NCI-H82 treated with DMSO at 0.1 percent for 48 hours (cell line): ENCODE data around the gene ICAM4.
"Not testable (repeated sequence)": the region's sequence is repeated elsewhere in the genome, so short reads cannot be mapped to it uniquely, and the experiment has no call there.

ENCODE experiments used
- DNase-seq: peaks from one replicate; lab custom pipeline; 2025; ENCODE audit not compliant: unreplicated experiment; lab: John Stamatoyannopoulos, UW

ICAM4 gene, protein sequence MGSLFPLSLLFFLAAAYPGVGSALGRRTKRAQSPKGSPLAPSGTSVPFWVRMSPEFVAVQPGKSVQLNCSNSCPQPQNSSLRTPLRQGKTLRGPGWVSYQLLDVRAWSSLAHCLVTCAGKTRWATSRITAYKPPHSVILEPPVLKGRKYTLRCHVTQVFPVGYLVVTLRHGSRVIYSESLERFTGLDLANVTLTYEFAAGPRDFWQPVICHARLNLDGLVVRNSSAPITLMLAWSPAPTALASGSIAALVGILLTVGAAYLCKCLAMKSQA

DNA sequence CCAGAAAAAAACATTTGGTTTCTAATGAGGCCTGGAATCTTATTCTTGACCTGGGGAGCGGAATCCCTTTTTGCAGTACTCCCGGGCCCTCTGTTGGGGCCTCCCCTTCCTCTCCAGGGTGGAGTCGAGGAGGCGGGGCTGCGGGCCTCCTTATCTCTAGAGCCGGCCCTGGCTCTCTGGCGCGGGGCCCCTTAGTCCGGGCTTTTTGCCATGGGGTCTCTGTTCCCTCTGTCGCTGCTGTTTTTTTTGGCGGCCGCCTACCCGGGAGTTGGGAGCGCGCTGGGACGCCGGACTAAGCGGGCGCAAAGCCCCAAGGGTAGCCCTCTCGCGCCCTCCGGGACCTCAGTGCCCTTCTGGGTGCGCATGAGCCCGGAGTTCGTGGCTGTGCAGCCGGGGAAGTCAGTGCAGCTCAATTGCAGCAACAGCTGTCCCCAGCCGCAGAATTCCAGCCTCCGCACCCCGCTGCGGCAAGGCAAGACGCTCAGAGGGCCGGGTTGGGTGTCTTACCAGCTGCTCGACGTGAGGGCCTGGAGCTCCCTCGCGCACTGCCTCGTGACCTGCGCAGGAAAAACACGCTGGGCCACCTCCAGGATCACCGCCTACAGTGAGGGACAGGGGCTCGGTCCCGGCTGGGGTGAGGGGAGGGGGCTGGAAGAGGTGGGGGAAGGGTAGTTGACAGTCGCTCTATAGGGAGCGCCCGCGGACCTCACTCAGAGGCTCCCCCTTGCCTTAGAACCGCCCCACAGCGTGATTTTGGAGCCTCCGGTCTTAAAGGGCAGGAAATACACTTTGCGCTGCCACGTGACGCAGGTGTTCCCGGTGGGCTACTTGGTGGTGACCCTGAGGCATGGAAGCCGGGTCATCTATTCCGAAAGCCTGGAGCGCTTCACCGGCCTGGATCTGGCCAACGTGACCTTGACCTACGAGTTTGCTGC lies at the start of gene ICAM4:
Gene ICAM4, plus strand, starts transcription at position 153 of the 935 bp plus-strand sequence. Its CDS starts 58 bp downstream, at position 211.
- no peak for DNase-seq

DNA sequence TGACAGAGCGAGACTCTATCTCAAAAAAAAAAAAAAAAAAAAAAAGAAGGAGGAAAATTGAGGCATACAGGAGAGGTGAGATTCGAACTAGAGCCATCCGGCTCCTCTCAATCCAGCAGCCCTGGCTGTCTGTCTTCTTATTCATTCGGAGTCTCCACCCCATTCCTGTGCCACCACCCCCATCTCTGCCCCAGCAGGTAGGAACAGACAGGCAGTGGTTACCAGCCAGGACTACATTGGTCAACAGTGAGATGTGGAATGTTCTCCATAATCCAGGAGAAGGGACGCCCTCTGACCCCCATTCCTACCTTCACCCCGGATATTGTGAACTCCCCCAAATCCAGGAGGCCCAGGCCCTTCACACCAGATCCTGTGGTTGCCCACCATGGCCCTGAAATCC lies 49.1 kb upstream of the ICAM4 start:
- no peak for DNase-seq

DNA sequence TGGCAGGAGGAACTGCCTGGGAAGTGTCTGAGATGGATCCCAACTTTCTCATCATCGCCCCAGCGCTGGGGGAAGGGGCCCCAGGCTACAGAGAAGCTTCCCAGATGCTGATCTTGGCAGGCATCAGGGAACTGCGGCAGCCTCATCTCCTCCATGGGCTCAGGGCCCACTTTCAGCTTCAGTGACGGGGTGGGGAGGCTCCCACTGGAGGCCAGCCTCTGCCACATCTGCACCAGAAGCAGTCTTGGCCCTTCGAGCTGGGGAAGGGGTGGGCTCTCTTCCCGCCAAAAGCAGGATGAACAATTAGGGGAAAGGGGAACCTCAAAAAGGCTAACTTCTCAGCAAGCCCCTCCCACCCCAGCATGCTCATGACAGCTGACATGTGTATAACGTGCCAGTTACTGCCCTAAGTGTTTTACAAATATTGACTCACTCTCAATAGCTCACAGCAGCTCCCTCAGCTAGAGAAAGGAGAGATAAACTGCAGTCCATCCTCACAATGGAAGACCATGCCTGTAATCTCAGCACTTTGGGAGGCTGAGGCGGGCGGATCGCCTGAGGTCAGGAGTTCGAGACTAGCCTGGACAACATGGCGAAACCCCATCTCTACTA lies 48.5 kb upstream of the ICAM4 start:
- no peak for DNase-seq

DNA sequence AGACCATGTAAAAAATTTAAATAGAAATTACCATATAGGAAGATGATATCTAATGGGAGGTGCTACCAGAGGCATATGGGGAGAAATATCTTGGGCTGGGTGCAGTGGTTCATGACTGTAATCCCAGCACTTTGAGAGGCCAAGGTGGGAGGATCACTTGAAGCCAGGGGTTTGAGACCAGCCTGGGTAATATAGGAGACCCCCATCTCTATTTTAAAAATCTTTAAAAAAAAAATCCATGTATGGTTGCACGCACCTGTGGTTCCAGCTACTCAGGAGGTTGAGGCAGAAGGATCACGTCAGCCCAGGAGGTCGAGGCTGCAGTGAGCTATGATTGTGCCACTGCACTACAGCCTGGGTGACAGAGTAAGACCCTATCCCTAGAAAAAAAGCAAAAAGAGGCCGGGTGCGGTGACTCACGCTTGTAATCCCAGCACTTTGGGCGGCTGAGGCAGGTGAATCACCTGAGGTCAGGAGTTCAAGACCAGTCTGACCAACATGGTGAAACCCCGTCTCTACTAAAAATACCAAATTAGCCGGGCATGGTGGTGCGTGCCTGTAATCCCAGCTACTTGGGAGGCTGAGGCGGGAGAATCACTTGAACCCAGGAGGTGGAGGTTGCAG lies 44.8 kb upstream of the ICAM4 start:
- not testable (repeated sequence) for DNase-seq

DNA sequence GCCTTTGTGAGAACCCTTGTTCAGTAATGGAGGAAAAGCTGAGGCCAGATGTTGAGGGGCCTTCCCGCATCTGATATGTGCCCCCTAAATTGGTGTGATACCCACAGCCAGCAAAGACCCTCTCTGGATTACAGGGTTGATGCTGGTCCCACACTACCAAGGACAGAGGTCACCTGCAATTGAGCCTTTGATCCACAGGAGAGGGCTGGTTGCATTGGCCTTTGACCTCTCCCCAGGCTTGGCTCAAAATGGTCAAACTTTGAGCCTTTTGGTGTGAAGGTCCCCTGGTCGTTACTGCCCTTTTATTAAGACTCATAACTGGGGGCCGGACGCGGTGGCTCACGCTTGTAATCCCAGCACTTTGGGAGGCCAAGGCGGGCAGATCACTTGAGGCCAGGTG lies 43.1 kb upstream of the ICAM4 start:
- DNase-seq = no peak

DNA sequence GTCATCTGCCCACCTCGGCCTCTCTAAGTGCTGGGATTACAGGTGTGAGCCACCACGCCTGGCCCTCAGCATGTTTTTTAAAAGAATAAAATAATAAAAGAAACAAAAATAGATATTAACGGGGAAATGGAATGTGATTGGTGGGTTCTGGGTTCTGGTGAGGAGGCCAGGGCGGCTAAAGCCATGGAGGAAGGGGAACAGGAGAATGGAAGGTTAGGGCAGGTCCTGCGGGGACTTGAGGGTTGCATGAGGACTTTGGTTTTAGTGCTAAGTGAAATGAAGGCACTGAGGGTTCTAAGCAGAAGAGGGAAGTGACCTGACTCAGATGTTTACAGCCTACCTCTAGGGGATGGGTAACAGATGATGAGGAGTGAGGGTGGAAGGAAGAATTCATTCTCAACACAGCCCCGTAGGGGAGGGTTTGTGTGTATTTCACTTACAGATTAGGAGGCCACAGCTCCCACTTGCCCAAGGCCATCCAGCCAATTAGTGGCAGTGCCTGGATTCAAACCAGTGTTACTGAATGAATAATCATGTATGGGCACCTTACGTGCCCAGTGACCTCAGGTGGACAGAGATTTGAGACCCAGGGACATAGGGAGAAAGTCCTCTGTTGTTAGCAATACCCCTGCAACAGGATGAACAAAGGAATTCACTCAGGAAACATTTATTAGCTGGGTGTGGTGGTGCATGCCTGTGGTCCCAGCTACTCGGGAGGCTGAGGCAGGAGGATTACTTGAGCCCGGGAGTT lies 41.4 kb upstream of the ICAM4 start:
- DNase-seq = no peak

DNA sequence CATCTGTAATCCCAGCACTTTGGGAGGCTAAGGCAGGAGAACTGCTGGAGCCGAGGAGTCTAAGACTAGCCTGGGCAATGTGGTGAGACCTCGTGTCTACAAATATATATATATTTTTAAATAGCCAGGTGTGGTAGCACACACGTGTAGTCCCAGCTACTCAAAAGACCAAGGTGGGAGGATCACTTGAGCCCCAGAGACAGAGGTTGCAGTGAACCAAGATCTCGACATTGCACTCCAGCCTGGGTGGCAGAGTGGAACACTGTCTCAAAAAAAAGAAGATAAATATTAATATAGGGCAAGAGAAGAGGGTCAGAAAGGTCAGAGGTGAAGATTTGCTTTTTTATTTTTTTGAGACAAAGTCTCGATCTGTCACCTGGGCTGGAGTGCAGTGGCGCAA lies 40.2 kb upstream of the ICAM4 start:
- no peak for DNase-seq

DNA sequence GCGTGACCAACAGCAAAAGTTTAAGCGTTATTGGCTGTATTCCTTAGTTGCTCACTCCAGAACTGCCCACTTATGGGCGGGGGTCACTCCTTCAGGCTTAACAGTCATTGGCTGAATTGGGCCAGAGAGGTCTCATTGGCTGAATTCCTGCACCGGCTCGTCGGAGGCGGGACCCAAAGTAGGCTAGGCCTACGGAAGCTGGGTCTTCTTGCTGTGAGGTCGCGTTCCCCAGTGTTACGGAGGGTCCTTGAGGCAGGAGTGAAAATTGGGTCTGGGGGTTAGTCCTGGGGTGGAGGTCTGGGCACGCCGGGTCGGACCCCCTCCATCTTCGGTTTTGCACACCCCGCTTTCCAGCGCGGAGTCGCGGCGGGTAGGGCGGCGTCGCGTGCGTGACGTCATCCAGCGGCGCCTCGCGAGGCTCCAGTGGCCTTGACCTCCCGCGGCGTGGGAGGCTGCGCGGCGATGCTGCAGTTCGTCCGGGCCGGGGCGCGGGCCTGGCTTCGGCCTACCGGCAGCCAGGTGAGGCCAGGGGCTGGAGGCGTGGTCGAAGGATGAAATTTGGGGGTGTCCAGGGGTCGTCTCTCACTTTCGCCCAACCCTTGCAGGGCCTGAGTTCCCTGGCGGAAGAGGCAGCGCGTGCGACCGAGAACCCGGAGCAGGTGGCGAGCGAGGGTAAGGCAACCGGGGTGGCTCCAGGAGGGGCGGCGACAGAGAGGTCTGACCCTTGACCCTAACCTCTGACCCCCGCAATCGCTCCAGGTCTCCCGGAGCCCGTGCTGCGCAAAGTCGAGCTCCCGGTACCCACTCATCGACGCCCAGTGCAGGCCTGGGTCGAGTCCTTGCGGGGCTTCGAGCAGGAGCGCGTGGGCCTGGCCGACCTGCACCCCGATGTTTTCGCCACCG lies 34.7 kb upstream of the ICAM4 start, which contains the start of gene MRPL4:
Gene MRPL4, plus strand, starts transcription at position 423 of the 903 bp plus-strand sequence. Its CDS starts 40 bp downstream, at position 463.
- DNase-seq = peak; percentile 95

DNA sequence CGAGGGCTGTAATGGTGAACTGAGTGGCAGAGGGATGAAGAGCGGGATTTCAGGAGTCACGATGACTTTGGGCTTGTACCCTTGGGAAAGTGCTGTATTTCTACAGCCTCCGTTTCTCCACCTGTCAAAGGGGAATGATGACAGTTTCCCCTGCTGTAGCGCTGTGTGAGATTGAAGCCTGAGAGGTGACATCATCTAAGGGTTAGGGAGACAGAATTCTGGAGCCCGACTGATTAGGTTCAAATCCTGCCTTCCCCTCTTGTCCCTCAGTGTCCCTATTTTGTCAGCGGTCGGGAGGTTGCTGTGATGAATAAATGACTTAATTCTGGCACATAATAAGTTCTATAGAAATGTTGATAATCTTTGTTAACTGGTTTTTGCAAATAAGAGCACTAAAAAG lies 34.0 kb upstream of the ICAM4 start:
- no peak for DNase-seq

DNA sequence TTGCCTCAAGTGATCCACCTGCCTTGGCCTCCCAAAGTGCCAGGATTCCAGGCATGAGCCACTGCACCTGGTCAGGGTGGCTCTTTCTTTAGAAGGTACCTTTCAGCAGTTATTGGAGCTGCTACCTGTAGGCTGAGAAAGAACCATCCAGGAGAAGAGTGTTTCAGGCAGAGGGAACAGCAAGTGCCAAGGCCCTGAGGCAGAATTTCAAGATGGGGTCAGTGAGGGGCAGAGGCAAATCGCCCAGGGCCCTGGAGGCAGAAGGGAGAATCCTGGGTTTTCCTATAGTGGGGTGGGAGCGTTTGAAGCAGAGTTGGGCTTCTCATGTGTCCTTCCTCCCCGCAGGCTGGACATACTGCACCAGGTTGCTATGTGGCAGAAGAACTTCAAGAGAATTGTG lies 32.5 kb upstream of the ICAM4 start:
- no peak for DNase-seq

DNA sequence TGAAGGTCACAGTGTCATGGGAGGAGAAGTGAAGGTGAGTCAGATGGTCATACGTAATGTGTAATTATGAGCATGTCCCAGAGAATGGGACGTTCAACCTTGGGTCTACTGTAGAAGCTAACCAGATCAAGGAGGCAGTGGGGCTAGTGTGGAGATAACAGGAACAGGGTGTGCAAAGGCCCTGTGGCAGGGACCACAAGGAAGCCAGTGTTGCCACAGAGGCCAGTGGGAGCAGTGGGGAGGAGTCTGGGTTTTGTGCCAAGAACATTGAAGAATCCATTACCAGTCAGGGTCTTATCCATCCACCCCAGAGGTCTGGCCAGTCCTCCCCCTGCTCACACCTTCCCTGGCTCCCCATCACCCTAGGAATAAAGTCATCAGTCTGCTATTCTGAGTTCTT lies 31.4 kb upstream of the ICAM4 start:
- no peak for DNase-seq

DNA sequence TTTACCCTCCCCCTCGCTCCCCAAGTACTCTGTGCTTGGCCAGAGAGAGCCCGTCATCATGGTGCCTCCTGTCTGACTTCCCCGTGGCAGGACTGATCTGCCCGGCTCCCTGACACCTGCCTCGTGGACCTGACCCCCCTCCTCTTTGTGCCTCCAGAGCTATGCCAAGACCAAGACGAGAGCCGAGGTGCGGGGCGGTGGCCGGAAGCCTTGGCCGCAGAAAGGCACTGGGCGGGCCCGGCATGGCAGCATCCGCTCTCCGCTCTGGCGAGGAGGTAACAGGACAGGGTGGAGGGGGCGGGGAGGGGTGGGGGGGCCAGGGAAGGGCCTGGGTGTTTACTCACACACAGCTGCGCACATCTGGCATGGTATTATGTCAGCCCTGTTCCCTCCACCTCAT lies 30.2 kb upstream of the ICAM4 start:
- no peak for DNase-seq

DNA sequence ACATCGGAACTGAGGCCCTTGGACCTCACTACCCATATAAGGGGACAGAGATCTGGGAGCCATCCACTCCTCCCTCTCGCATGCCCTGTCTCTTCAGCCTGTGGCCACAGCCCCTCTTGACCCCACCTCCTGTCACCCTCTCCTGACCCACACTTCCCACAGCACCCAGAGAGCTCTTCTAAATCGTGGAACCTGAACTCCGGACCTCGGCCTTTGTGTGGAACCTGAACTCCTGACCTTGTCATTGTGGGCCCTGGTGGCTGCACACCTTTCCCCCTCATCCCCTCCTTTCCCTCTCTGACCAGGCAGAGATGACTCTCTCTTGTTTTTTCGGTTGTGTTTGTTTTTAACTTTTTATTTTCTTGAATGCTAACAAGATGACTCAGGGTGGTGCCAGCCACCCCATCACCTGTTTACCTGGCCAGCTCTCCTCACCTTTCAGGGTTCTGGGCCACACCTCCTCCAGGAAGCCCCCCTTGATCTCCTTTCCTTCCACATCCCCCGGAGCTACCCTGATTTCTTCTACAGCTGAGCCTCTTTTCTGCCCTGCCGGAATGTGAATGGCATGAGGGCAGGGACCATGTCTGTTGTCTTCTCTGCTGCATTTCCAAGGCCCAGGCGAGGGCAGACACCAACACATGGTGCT lies 29.7 kb upstream of the ICAM4 start:
- no peak for DNase-seq

DNA sequence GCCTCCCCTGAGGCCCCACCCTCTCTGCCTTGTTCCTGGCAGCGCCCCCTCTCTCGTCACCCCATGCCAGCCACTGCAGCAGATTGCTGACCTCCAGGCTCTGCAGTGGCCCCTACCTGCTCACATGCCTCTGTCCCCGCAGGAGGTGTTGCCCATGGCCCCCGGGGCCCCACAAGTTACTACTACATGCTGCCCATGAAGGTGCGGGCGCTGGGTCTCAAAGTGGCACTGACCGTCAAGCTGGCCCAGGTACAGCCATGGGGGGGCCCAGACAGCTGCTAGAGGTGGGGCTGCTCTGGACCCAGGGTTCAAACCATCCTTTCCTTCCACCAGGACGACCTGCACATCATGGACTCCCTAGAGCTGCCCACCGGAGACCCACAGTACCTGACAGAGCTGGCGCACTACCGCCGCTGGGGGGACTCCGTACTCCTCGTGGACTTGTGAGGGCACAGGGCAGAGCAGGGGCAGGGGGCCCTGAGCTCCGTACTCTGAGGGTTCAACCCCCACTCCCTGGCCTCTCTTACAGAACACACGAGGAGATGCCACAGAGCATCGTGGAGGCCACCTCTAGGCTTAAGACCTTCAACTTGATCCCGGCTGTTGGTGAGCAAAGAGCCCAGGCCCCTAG lies 28.6 kb upstream of the ICAM4 start:
- no peak for DNase-seq

DNA sequence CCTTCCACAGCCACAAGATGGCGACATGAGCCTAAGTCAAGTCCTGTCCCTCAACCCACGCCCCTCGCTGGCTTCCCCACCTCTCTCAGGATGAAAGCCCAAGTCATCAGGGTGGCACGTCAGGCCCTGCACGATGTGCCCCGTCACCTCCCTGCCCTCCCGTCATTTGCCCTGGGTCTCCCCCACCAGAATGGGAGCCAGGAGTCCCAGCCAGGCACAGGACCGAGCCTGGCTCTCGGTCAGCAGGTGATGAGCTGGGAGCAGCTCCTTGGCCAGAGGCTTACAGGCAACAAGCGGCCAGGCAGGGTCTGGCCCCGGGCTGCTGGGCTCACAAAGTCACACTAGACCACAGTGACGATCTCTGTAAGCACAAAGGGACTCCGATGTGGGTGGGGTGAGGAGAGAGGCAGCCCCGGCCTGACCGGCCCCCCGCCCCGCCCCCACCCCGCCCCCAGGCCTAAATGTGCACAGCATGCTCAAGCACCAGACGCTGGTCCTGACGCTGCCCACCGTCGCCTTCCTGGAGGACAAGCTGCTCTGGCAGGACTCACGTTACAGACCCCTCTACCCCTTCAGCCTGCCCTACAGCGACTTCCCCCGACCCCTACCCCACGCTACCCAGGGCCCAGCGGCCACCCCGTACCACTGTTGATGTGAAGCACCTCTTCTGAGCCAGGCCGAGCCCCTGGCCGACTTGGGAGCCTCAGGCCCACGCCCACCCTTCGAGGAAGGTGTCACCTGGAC lies 27.4 kb upstream of the ICAM4 start:
- DNase-seq = peak; percentile 56

DNA sequence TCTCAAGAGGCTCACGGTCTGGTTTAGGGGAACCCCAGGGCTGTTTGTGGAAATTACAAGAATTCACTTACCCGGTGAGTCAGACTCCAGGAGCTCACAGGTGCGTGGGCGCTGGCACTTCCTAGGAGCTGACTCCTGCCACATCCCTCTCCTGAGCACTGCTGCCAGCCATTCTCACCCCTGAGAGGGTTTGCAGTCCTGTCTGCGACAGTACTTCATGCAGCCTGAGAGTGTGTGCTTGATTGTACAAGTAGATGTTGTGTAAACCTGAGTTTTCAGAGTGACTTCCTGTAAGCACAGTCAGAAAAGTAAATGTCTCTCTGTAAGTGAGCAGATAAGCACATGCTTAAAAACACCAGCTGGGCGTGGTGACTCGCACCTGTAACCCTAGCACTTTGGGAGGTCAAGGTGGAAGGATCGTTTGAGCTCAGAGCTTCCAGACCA lies 26.6 kb upstream of the ICAM4 start:
- no peak for DNase-seq

DNA sequence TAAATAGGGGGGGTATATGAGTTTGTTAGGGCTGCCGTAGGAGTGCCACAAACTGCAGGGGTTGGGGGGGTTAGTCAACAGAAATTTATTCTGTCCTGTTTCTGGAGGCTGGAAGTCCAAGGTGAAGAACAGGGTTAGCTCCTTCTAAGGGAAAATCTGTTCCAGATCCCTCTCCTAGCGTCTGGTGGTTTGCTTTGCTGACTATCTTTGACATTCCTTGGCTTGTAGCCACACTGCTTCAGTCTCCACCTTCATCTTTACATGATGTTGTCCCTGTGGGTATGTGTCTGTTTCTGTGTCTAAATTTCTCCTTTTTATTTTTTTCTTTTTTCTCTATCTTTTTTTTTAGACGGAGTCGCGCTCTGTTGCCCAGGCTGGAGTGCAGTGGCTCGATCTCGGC lies 24.0 kb upstream of the ICAM4 start:
- DNase-seq = no peak

DNA sequence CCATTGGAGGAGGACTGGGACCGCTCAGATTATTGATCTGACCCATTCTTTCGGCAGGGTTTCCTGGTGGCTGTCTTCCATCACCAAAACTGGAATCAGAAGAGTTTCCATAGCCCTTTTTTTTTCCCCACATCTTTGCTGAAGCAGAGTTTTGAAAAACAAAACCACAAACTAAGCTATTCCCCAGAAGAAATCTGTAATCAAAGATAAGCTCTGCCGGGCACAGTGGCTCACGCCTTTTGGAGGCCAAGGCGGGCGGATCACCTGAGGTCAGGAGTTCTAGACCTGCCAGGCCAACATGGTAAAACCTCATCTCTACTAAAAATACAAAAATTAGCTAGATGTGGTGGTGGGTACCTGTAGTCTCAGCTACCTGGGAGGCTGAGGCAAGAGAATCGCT lies 20.0 kb upstream of the ICAM4 start:
- DNase-seq = no peak
